OCI-M1 (cell line): Measurements from ENCODE around the gene ACTL6B.
A peak's percentile ranks its signal among the peaks of the same experiment; 100 is the strongest.

Experiments
- DNase-seq: peaks from one replicate; lab custom pipeline; 2025; lab: John Stamatoyannopoulos, UW

ACTL6B gene

DNA sequence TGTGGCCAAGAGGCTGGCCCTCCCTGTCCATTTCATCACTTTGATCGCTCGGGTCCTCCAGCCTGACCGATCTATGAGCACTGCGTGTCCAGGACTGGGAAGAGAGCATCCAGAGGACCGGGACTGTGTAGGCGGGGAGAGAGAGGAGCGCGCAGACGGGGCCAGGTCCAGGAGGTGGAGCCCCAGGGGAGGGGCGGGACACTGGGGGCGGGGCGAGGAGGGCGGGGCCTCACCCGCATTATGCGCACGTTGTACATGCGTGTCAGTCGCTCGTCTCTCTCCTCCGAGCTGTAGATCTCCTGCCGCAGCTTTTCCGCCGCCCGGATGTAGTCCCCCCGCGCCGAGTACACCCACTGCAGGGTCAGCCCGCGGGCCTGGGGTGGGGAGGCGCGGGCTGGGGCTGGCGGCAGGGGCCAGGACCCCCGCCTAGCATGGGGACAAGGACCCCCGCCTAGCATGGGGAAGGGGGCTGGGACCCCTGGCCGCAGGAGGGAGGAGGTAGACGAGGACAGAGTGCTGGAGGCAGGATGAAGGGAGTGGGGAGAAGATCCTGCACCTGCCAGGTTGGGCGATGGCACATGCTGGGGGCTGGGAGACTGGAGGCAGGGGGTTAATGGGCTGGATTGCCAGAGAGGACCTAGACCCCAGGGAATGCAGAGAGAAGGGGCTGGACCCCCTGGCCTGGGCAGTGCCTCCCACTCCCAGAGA, 29.6 kb downstream of the ACTL6B start:
- DNase-seq = no peak

DNA sequence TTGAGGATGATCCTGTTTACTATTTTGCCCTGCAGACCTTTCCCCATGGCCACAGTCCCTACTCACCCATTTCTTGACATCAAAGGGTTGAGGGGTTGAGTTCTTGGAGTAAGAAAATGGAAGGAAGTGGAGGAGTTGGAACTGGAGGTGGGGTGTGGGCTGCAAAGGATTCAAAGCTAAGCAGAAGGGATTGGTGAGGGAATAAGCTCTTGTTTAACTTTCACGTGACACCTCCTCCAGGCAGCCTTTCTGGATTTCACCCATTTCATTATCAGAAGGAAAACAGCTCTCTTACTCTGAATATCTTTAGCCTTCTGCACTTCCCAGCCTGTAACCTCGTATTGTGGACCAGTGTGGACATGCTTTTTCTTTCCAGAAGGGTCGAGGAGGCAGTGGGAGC, 30.2 kb downstream of the ACTL6B start:
- no peak for DNase-seq

DNA sequence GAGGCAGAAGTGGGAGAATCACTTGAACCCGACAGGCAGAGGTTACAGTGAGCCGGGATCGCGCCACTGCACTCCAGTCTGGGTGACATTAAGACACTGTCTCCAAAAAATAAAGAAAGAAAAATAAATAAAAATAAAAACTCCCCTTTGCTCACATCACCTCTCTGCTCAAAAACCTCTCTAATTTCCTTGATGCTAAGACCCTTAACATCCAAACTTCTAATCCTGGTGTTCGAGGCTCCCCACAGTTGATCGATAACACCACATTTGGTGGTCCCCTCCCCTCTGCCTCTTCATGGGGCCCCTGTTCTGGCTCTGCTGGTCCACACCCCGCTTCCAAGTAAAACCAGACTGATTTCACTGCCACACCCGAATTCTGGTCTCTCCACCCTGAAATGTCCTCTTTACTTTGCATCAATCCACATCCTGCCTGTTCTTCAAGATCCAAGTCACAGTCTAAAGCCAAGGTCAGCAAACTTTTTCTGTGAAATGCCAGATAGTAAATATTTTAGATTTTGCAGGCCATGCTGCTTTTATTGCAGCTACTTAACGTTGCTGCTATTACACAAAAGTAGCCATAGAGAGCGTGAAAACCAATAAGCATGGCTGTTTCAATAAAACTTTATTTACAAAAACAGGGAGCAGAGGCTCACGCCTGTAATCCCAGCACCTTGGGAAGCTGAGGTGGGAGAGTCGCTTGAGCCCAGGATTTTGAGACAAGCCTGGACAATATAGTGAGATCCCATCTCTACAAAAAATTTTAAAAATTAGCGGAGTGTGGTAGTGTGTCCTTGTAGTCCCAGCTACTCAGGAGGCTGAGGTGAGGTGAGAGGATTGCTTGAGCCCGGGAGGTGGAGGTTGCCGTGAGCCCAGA, 32.1 kb downstream of the ACTL6B start:
- peak; percentile 61 for DNase-seq

DNA sequence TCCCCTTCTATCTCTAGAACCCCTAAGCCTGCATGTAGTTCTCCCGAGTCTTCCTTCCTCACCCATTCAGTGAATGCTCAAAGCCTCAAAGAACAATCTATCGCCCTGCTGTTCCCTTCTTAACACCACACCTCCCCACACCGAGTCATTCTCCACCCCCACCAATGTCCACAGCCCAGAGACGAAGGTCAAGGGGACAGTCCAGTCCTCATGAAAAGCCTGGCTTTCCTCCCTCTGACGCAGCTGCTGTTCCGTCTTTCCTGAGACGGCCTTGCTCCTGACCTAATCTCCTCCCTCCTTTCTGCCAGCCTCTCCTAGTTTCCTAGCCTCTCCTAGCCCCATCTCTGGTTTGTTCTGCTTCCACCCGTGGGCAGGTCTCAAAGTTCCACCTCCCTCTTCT, 34.7 kb downstream of the ACTL6B start:
- DNase-seq = no peak

DNA sequence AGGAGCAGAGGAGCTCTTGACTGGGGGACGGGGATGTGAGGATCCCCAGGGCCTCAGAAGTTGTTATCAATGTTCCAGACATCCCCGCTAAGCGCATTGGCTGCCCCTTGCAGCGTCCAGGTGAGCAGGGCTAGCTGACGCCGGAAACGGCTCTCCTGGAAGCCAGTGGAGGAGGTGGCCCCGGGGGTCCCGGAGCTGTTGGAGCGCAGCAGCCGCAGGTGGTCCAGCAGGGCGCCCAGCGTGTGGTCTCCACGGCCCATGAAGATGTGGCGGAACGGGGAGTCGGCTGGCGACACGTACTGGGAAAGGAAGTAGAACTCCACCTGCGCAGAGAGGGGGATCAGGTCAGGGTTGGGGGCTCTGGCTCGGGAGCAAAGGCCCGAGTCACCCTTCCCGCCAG, 35.4 kb downstream of the ACTL6B start:
- no peak for DNase-seq

DNA sequence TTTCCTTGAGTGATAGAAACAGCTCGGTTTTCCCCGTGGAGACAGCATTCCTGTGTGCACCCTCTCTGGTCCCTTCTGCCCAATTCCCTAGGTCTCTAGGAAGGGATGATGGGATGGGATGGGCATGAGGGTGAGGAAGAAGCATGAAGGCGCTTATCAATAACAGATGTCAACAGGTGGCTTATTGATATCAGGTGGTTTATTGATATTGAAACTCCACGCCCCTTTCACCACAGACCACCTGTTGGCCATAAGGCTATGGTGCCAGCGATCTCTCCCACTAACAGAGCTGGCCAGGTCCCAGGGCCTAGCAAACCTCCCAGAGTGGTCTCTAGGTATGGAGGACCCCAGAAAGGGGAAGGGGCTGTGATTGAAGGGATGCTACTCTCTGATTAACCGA, 36.0 kb downstream of the ACTL6B start:
- DNase-seq = no peak

DNA sequence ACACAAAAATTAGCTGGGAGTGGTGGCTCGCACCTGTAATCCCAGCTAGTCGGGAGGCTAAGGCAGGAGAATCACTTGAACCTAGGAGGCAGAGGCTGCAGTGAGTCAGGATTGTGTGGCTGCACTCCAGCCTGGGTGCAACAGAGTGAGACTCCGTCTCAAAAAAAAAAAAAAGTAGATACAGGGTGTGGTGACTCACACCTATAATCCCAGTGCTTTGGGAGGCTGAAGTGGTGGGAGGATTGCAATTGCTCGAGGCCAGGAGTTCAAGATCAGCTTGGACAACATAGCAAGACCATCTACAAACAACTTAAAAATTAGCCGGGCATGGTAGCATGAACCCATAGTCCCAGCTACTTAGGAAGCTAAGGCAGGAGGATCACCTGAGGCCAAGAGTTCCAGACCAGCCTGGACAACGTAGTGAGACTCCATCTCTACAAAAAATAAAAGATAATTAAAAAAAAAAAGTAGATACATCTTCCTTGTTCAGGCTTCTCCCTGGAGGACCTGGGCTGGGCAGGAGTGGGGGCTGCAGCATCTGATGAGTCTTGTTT, 41.9 kb downstream of the ACTL6B start:
- DNase-seq = no peak

DNA sequence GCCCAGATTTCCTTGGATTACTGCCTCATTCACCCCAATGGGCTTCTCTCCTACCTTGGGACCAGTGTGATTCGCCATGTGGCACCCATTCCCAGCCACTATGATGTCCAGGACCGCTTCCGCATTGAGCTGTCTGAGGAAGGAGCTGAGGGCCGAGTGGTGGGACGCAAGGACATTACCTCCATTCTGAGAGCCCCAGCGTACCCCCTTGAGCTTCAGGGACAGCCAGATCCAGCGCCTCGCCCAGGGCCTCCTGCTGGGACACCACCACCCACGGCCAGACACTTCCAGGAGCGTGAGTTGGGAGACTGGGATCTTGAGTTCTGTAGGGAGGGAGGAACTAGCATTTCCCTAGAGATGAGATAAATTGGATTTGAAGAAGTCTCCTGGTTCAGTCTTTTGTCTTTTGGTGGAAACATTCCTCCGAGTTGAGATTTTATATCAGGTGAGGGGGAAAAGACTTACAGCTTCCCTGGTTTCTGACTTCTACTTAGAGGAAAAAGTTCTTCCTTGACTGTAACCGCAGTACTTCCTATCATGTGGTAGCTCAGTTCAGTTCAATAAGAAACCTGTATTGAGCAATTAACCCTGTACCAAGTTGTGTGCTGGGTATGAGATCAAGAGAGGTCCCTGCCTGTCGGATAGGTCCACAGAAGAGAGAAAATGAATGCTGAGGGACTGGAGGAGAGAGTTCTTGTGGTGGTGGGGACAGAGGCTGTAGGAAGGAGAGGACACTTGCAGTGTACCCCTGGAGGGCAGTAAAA, 42.7 kb downstream of the ACTL6B start:
- DNase-seq = no peak

DNA sequence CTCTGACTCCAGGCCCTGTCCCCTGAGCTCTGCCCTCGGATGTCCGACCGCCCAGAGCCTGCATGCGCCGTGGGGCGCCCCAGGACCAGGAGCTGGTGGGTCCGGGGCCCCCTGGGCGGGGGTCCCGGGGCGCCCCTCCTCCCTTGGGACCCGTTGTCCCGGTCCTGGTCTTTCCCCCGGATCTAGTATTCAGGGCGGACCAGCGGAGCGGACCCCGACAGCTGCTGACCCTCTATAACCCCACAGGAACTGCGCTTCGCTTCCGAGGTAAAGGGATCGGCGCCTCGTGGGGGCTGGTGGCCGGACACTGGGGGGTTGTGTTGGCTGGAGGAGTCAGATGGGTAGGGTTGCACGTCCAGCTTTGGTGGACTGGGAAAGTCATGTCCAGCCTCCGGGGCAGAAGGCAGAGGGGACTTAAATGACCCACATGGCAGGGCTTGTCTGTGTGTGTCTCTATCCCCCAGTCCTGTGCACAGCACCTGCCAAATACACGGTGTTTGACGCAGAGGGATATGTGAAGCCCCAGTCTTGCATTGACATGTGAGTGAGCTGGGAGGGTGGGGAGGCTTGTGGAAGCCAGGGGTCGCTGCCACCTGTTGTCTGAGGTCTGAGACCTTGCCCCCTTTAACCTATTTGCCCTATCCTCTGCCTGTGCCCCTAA, 43.4 kb downstream of the ACTL6B start:
- peak; percentile 65 for DNase-seq

DNA sequence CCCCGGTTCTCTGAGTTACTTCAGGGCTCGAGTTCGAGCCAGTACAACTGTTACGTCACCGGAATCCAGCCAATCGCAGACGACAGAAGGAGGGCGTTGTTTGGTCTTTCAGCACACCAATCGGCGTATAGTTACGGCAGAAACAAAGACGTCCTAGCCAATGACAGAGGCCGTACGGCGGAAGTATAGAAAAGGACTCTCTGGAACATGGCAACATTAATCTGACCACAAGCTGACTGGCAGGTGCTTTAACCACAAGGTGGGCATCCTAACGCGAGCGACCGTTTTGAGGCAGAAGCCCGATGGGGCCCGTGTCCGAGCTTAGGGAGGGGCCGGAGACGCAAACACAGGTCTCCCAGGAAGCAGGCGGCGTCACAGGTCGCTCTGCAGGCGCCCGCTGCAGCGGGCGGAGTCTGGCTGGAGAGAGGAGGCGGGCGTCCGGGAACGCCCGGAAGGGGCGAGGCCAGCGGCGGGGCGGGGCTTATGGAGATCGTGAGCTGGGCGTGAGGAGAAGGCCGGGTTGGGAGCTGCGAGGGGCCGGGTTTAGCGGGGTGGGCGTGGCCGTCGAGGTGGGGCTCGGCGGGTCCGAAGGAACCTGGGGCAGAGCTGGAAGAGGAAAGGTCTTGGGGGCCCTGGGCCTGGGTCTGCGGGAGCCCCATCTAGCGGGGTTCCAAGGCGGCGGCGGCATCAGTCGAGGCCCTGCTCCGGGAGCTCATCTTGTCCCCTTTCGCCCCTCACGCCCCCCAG, 44.1 kb downstream of the ACTL6B start, which contains the start of gene MOSPD3:
Gene MOSPD3 (plus strand): TSS at position 558 of the 747 bp plus-strand sequence. CDS start 252 bp downstream, outside the sequence.
- peak; percentile 100 for DNase-seq

DNA sequence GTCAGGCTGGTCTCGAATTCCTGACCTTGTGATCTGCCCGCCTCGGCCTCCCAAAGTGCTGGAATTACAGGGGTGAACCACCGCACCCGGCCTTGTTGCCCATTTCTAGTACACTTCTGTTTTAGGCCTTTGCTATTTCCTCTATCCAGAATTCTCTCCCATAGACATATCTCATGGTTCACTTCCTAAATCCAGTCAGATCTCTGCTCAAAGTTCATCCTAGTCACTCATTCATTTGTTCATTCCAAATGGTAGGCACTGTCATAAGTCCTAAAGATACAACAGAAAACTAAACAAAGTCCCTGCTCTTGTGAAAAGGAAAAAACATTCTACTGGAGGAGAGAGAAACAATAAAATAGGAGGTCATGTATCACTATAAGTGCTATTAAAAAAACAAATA, 46.3 kb downstream of the ACTL6B start:
- no peak for DNase-seq

DNA sequence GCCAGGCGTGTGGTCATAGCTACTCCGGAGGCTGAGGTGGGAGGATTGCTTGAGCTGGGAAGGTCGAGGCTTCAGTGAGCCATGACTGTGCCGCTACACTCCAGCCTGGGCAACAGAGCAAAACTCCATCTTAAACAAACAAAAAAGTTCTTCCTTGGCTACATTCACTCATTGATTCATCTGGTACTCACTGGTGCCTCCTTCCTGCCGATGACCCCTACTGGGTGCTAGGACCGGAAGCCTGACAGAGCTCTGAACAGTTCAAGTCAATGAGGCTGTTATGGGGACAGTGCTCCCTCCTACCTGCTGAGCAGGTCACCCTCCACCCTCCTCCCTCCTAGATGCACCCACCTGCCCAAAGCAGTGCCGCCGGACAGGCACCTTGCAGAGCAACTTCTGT, 49.1 kb downstream of the ACTL6B start:
- no peak for DNase-seq

DNA sequence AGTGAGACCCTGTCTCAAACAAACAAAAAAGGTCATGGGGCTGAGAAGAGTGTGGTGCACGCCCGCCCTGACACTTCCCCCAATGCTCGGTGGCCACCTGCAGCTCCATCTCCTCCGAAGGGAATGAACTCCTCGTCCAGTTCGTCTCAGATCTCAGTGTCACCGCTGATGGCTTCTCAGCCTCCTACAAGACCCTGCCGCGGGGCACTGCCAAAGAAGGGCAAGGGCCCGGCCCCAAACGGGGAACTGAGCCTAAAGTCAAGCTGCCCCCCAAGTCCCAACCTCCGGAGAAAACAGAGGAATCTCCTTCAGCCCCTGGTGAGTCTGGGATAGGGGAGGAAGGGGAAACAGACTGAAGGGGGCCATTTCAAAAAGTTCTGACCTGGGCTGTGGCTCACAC, 49.9 kb downstream of the ACTL6B start:
- no peak for DNase-seq

DNA sequence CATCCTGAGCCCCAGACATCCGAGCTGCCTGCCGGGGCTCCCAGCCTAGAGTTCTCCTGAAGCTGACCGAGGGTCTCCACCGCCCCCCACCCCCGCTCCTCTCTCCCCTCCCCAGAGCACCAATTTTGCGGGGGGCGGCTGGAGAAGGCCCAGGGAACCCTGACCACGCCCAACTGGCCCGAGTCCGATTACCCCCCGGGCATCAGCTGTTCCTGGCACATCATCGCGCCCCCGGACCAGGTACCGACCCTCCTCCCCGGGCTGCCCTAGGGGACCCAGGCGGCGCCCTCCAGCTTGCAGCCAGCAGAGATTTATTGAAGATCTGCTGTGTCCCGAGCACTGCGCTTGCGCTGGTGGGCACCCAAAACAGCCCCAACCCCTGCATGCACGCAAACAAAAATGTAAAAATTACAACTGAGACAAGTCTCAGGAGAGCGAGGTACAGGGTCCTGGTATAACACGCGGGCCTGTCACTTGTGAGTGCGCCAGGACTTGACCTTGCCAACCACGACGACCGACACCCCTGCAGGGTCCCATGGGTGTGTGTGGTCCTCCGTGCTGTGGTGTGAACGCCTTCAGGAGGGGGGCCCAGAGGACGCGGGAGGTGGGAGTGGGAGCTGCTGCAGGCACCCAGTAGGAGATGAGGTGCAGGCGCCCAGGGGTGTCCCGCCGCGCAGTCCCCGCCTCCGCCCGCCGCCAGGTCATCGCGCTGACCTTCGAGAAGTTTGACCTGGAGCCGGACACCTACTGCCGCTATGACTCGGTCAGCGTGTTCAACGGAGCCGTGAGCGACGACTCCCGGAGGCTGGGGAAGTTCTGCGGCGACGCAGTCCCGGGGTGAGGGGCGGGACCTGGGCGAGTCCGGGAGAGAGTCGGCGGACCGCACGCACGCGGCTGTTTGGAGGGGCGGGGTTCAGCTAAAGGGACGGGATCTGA, 51.0 kb downstream of the ACTL6B start:
- DNase-seq = no peak

DNA sequence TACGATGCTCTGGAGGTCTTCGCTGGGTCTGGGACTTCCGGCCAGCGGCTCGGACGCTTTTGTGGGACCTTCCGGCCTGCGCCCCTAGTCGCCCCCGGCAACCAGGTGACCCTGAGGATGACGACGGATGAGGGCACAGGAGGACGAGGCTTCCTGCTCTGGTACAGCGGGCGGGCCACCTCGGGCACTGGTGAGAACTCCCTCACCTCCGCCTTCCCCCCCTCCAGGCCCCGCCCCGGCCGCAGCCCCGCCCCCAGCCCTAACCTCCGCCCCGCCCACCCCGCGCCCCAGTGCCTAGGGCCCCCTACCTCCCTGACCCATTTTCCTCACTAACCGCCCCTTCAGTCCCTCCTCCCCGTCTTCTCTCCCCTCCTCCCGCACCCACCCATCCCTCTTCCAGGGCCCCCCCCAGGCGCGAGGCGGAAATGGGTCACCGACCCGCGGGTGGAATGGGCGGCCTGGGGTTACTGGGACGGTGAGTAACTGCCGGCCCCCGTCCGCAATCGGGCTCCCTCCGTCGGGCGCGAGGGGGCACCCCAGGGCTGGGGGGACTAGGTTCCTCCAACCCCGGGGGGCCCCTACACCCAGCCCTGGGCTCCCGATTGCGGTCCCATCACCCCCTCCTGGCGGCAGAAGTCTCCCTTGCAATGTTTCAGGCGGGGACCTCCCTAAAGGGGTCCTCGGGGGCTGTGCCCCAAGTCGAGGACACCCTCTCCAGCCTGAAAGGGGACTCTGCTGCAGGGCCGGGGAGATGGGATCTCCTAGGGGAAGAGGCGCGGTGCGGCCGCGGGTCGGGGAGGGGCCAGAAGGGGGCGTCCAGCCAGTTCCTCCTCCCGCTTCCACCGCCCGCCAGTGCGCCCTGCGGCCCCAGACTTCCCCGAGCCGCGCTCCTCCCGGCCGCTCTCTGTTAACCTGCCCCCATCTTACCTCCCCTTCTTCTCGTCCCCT, 51.9 kb downstream of the ACTL6B start:
- peak; percentile 91 for DNase-seq

DNA sequence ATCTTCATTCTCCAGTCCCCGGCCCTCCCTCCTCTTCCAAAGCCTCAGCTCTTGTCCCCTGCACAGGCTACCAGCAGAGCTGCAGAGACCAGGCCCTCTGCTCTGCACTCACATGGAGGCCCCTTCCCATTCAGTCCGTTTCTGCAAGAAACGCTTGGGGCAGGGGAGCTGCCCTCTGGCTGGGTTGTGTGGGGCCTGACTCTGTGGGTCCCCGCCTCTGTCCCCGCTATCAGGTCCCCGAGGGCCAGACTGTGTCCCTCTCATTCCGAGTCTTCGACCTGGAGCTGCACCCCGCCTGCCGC, 52.6 kb downstream of the ACTL6B start:
- peak; percentile 70 for DNase-seq

DNA sequence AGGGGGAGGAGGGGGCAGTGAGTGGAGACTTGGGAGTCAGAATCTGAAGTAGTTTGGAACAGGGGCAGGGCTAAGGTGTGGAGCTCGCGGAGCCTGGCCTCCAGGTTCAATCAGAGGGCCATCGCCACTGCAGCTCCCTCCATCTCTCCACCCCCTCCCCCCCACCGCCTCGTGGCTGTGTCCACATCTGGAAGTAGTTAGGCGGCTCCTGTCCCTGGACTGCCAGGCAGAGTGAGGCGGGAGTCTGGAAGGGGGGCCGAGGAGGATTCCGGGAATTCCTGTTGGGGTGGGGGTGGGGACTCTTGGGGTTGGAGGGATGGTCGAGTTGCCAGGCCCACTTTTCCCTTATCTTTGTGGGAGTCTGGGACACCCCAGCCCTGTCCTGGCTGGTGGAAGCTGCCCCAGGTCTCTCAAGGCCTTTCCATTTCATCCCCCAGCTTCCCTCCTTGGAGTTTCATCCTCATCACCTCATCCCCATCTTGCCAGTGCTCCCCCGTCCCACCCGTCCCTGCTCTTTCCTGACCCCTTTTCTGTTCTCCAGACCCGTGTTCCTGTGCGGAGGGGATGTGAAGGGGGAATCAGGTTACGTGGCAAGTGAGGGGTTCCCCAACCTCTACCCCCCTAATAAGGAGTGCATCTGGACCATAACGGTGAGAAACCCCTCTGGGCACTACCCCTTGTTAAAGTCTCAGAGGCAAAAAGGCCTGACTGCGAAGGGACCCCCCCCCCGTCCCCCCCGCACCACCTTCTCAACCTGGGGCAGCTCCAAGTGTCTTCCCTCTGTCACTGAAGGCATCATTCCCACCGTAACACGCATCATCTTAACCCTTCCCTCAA, 53.1 kb downstream of the ACTL6B start:
- DNase-seq = no peak

DNA sequence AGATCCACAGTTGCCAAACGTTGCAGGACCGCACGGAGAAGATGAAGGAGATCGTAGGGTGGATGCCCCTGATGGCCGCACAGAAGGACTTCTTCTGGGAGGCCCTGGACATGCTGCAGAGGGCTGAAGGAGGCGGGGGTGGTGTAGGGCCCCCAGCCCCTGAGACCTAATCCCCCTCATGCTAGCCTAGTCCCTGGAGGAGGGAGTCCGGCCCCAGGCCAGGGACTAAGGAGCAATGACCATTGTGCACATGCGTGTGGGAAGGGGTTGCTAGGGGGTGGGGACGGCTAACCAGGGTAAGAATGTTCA, 55.6 kb downstream of the ACTL6B start:
- DNase-seq = no peak
